ENCODE results near the gene GRAP.

GRCh38 chr17:19015428-19015827 is 31.3 kb downstream of the GRAP start:
- TF ChIP-seq CTCF (IDR thresholded peaks at IDR 0.05; ENCODE audit: insufficient read depth, low read length) (no peak), GABPA (IDR thresholded peaks at IDR 0.05; ENCODE audit: low read depth) (no peak)
